NCI-H1417 treated with DMSO at 0.1 percent for 48 hours (cell line): ENCODE measurements around the gene PRAMEF18.
"Not testable (repeated sequence)": the region's sequence is repeated elsewhere in the genome, so short reads cannot be mapped to it uniquely, and the experiment has no call there.

Experiments used
- DNase-seq: peaks from one replicate; lab custom pipeline; 2025; lab: John Stamatoyannopoulos, UW

Gene PRAMEF18

GRCh38 chr1:13208712-13209111, 17.2 kb downstream of the PRAMEF18 start:
- not testable (repeated sequence) for DNase-seq

DNA sequence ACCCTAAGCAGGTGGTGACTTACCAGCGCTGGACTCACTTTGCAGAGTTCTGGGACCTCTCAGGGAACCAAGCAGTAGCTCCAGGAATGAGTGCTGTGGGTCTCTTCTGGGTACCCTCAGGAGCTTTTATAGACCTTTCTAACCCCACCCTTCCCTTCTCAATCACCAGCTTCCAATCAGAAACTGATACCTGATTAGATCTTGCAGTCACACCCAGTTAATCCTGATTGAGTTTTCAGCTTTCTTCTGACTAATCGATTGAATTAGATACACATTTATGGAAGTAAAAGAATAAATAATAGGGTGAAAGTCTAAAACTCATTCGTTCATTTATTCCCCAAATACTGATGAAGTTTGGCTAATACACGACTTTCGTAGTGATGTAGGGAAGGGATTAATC, 24.6 kb downstream of the PRAMEF18 start, which contains the start of gene PRAMEF13:
Gene PRAMEF13 (minus strand): TSS at position 101 of the 400 bp plus-strand sequence. CDS start 1,820 bp downstream, outside the sequence.
- not testable (repeated sequence) for DNase-seq
